GM12878 (cell line): Measurements from ENCODE around the gene FRYL. TPM values are rescaled to one million over a fixed set of nuclear protein-coding genes. Genes with fewer than 3 reads are reported as not detected.

ENCODE experiments used
- CBX5 ChIP-seq: sonication (generic); IDR thresholded peaks from 2 replicates; pipeline ENCODE4 v1.6.1; 2016; ENCODE audit warnings: low read depth, moderate library complexity, mild to moderate bottlenecking, inconsistent platforms
- CHD1 ChIP-seq: IDR thresholded peaks from 2 replicates; pipeline ENCODE4 v1.6.1; 2012; ENCODE audit warnings: low read depth, low read length, improper control_type of control experiment
- CHD2 ChIP-seq: IDR thresholded peaks from 2 replicates; pipeline ENCODE4 v1.6.1; 2011; ENCODE audit warnings: low read depth, low read length, improper control_type of control experiment, borderline replicate concordance
- CHD4 ChIP-seq: fragments of 200-600 bp; sonication (generic); IDR thresholded peaks from 2 replicates; pipeline ENCODE4 v1.6.1; 2016; ENCODE audit warnings: mild to moderate bottlenecking
- HCFC1 ChIP-seq: fragments of 150-350 bp; IDR thresholded peaks from 2 replicates; pipeline ENCODE4 v1.6.1; 2014; ENCODE audit warnings: low read length
- JUND ChIP-seq: IDR thresholded peaks from 2 replicates; pipeline ENCODE4 v1.6.1; 2012; ENCODE audit warnings: low read depth, mild to moderate bottlenecking, low read length, improper control_type of control experiment, moderate library complexity
- LARP7 ChIP-seq: fragments of 450-650 bp; IDR thresholded peaks from 2 replicates; pipeline ENCODE4 v1.6.1; 2017; ENCODE audit warnings: mild to moderate bottlenecking
- MTA3 ChIP-seq: IDR thresholded peaks from 2 replicates; pipeline ENCODE4 v1.6.1; 2012; ENCODE audit warnings: low read length, inconsistent platforms, borderline replicate concordance
- NFYA ChIP-seq: IDR thresholded peaks from 2 replicates; pipeline ENCODE4 v1.6.1; 2011; ENCODE audit warnings: low read depth, mild to moderate bottlenecking, low read length, improper control_type of control experiment, borderline replicate concordance
- NR2C1 ChIP-seq: fragments of 450-650 bp; IDR thresholded peaks from 2 replicates; pipeline ENCODE4 v1.6.1; 2017; ENCODE audit warnings: antibody characterized with exemption, mild to moderate bottlenecking, moderate library complexity
- NRF1 ChIP-seq: conservative IDR thresholded peaks from 2 replicates; pipeline ENCODE4 v1.6.1; 2011; ENCODE audit warnings: mild to moderate bottlenecking, low read depth, low read length, improper control_type of control experiment
- POLR2AphosphoS2 ChIP-seq: IDR thresholded peaks from 2 replicates; pipeline ENCODE4 v1.6.1; 2011; ENCODE audit warnings: low read depth, mild to moderate bottlenecking, low read length, improper control_type of control experiment, moderate library complexity
- RAD51 ChIP-seq: fragments of 450-650 bp; IDR thresholded peaks from 2 replicates; pipeline ENCODE4 v1.6.1; 2016; ENCODE audit warnings: moderate library complexity, mild to moderate bottlenecking, inconsistent platforms
- RB1 ChIP-seq: fragments of 450-650 bp; formaldehyde crosslinking; IDR thresholded peaks from 2 replicates; pipeline ENCODE4 v1.6.1; 2017; ENCODE audit warnings: mild to moderate bottlenecking, borderline replicate concordance
- RFX5 ChIP-seq: IDR thresholded peaks from 2 replicates; pipeline ENCODE4 v1.6.1; 2011; ENCODE audit warnings: low read depth, low read length, improper control_type of control experiment
- SMAD1 ChIP-seq: fragments of 450-650 bp; IDR thresholded peaks from 2 replicates; pipeline ENCODE4 v1.6.1; 2018; ENCODE audit warnings: mild to moderate bottlenecking, low read depth; ENCODE audit not compliant: partially characterized antibody
- SREBF2 ChIP-seq: IDR thresholded peaks from 2 replicates; pipeline ENCODE4 v1.6.1; 2012; ENCODE audit warnings: mild to moderate bottlenecking, low read length
- YBX1 ChIP-seq: fragments of 450-650 bp; IDR thresholded peaks from 2 replicates; pipeline ENCODE4 v1.6.1; 2016; ENCODE audit warnings: antibody characterized with exemption
- ZNF207 ChIP-seq: fragments of 450-650 bp; IDR thresholded peaks from 2 replicates; pipeline ENCODE4 v1.6.1; 2014; ENCODE audit warnings: antibody characterized with exemption, mild to moderate bottlenecking, borderline replicate concordance
- ZNF274 ChIP-seq: IDR thresholded peaks from one replicate; pipeline ENCODE4 v1.8.0; 2011; ENCODE audit not compliant: insufficient read length, insufficient read depth
- polyA plus RNA-seq, 11 experiments: library from polyadenylated mRNA; depleted of rRNA in 4 of 11; unstranded in 6 of 11; stranded (reverse) in 5 of 11; fragments of >200 nt; fragmentation: Nextera tagmentation in 4 of 11; fragmentation: Illumina TruSeq in 1 of 11; extraction: Ambion mirVana in 4 of 11; extraction: Trizol in 1 of 11; gene quantifications; 1 replicate in 1 of 11; 2 replicates in 10 of 11; pipeline versions ENCODE4 v1.2.1 to v1.2.3, GENCODE V29; 2011 to 2016; ENCODE audit warnings: inconsistent platforms in 2 of 11, missing spikeins in 2 of 11, low read depth in 1 of 11
- total RNA-seq, 4 experiments: library from RNA; depleted of rRNA in 3 of 4; stranded (reverse); fragments of >200 nt in 3 of 4; fragmentation: Illumina TruSeq in 1 of 4; extraction: Trizol in 1 of 4; gene quantifications; 2 replicates each; pipeline versions ENCODE4 v1.2.1 to v1.2.3, GENCODE V29; 2013 to 2021
- TF ChIP-seq, protein P1 (sequence below): IDR thresholded peaks from 2 replicates; pipeline ENCODE4 v1.6.1; 2011; ENCODE audit warnings: borderline replicate concordance, low read depth, mild to moderate bottlenecking, moderate library complexity, low read length; ENCODE audit not compliant: insufficient read depth, poor library complexity, severe bottlenecking
- TF ChIP-seq, protein P2 (sequence below): fragments of 450-650 bp; IDR thresholded peaks from 2 replicates; pipeline ENCODE4 v1.6.1; 2017; ENCODE audit warnings: antibody characterized with exemption, mild to moderate bottlenecking, moderate library complexity
- TF ChIP-seq, protein P3 (sequence below): IDR thresholded peaks from 2 replicates; pipeline ENCODE4 v1.6.1; 2011; ENCODE audit warnings: mild to moderate bottlenecking, low read depth, low read length, moderate library complexity; ENCODE audit not compliant: insufficient replicate concordance

FRYL gene
- total and polyA plus RNA-seq, 10 of the 15 experiments (the other 5 are each of a cell fraction or from before 2014, with no cell fraction given), result 10.3 to 50.6 (median 28.7) TPM

DNA sequence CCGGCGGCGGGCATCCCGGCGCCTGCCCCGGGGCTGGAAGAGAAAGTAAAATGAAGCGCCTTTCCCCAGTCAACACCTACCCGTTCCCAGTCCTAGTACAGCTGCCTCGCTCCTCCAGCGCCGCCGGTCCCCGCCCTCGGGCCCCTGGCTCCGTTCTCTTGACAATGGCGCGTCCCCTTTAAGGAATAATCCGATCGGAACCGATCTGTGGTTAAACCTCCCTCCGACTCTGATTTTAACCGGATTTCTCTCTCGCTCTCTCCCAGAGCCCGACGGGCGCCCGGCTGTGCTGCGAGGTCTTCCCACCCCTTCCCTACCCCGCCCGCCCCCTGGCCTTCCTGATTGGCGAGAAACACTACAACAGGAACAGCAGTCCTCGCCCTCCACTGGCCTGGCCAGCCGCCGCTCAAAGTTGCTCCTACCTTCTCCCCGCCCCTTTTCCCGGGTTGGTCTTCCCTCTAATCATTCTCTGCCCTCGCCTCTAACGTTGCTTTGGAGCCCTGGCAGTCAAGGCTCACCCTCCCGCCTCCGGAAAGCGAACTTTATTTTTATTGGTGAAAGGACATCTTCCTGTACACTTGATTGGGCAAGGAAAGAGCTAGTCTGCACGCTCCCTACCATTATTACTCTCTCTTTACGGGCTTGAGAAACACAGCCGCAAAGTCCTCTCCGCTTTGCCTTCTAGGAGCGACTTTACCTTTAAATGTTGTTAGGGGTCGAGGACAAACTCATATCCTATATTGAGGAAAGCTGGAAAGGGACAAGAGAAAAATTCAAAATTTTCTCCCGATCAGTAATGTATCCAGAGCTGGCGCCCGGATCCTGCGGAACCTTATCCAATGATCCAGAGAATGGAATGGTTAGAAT lies at the start of gene FRYL (continued):
- TF ChIP-seq, protein P1, sequence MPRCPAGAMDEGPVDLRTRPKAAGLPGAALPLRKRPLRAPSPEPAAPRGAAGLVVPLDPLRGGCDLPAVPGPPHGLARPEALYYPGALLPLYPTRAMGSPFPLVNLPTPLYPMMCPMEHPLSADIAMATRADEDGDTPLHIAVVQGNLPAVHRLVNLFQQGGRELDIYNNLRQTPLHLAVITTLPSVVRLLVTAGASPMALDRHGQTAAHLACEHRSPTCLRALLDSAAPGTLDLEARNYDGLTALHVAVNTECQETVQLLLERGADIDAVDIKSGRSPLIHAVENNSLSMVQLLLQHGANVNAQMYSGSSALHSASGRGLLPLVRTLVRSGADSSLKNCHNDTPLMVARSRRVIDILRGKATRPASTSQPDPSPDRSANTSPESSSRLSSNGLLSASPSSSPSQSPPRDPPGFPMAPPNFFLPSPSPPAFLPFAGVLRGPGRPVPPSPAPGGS, result no peak
- 0 out of 2 replicates have a peak, but pooled peaks have one; percentile 2 for TF ChIP-seq ZNF207
- no peak for TF ChIP-seq MTA3
- TF ChIP-seq RAD51, result 0 out of 2 replicates have a peak, but pooled peaks have one; percentile 30
- no peak; the same call in 1 of the 2 replicates for TF ChIP-seq LARP7
- TF ChIP-seq, protein P2, sequence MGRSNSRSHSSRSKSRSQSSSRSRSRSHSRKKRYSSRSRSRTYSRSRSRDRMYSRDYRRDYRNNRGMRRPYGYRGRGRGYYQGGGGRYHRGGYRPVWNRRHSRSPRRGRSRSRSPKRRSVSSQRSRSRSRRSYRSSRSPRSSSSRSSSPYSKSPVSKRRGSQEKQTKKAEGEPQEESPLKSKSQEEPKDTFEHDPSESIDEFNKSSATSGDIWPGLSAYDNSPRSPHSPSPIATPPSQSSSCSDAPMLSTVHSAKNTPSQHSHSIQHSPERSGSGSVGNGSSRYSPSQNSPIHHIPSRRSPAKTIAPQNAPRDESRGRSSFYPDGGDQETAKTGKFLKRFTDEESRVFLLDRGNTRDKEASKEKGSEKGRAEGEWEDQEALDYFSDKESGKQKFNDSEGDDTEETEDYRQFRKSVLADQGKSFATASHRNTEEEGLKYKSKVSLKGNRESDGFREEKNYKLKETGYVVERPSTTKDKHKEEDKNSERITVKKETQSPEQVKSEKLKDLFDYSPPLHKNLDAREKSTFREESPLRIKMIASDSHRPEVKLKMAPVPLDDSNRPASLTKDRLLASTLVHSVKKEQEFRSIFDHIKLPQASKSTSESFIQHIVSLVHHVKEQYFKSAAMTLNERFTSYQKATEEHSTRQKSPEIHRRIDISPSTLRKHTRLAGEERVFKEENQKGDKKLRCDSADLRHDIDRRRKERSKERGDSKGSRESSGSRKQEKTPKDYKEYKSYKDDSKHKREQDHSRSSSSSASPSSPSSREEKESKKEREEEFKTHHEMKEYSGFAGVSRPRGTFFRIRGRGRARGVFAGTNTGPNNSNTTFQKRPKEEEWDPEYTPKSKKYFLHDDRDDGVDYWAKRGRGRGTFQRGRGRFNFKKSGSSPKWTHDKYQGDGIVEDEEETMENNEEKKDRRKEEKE, result no peak
- TF ChIP-seq ZNF274, result no peak
- TF ChIP-seq RB1, result no peak
- no peak for TF ChIP-seq HCFC1
- TF ChIP-seq YBX1, result no peak
- TF ChIP-seq NRF1, result no peak
- no peak for TF ChIP-seq CHD4
- TF ChIP-seq, protein P3, sequence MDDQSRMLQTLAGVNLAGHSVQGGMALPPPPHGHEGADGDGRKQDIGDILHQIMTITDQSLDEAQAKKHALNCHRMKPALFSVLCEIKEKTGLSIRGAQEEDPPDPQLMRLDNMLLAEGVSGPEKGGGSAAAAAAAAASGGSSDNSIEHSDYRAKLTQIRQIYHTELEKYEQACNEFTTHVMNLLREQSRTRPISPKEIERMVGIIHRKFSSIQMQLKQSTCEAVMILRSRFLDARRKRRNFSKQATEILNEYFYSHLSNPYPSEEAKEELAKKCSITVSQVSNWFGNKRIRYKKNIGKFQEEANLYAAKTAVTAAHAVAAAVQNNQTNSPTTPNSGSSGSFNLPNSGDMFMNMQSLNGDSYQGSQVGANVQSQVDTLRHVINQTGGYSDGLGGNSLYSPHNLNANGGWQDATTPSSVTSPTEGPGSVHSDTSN, result peak; percentile 100
- TF ChIP-seq CBX5, result 0 out of 2 replicates have a peak, but pooled peaks have one; percentile 1
- TF ChIP-seq POLR2AphosphoS2, result peak; percentile 87
- no peak for TF ChIP-seq JUND
- TF ChIP-seq CHD1, result no peak
- TF ChIP-seq CHD2, result peak; percentile 97
- TF ChIP-seq SMAD1, result no peak
- no peak for TF ChIP-seq NR2C1
- peak; percentile 88 for TF ChIP-seq NFYA
- no peak for TF ChIP-seq SREBF2
- TF ChIP-seq RFX5, result no peak; the same call in 1 of the 2 replicates
